GM12878 (cell line): ENCODE measurements around the gene CLIP2. TPM values are rescaled to one million over a fixed set of nuclear protein-coding genes. Genes with fewer than 3 reads are reported as not detected.

ENCODE experiments used
- ATAC-seq: fragments of 200-7000 bp; cut with Tn5 transposase; 3 replicates; pipeline ENCODE4 v1.9.1; 2020; ENCODE audit warnings: mild to moderate bottlenecking, moderate library complexity
- BruUV-seq: library from RNA; stranded (reverse); fragments of 400-500 nt; replicated peaks from 2 replicates; lab custom pipeline; 2021; lab: Mats Ljungman, UMichigan
- CTCF ChIA-PET: fragments of 300-600 bp; sonication (Branson Sonifier 250); formaldehyde crosslinking; extraction: SDS; loops from one replicate; lab custom pipeline; 2021; ENCODE audit warnings: inconsistent platforms; lab: Yijun Ruan, JAX
- POLR2A ChIA-PET: fragments of 350-600 bp; formaldehyde crosslinking; extraction: SDS; loops from one replicate; lab custom pipeline; 2021; ENCODE audit warnings: inconsistent platforms; lab: Charles Lee
- RAD21 ChIA-PET: fragments of 300-600 bp; sonication (Branson Sonifier 250); formaldehyde crosslinking; loops from one replicate; lab custom pipeline; 2023; ENCODE audit warnings: antibody characterized with exemption; ENCODE audit not compliant: unreplicated experiment; lab: Charles Lee
- SMC1A ChIA-PET: fragments of 300-600 bp; sonication (Branson Sonifier 250); formaldehyde crosslinking; loops from one replicate; lab custom pipeline; 2023; ENCODE audit not compliant: unreplicated experiment, uncharacterized antibody; lab: Charles Lee
- DNase-seq: peaks from one replicate; pipeline ENCODE4 v3.0.0-alpha.2; 2011; ENCODE audit warnings: low read depth, low spot score
- FAIRE-seq: peaks from 3 replicates; lab custom pipeline; 2011; peaks lifted over from hg19 to GRCh38; lab: Jason Lieb, UNC
- H2AFZ ChIP-seq: 2 replicates; pipeline ENCODE4 v1.6.0; 2011; ENCODE audit warnings: low read depth, low read length, control low read depth; ENCODE audit not compliant: control insufficient read depth
- H3K27ac ChIP-seq: 2 replicates; pipeline ENCODE4 v1.5.1; 2011; ENCODE audit warnings: control low read depth; ENCODE audit not compliant: control insufficient read depth, insufficient read depth
- H3K27me3 ChIP-seq, 2 experiments: replicated peaks in 1 of 2; 2 replicates each; pipeline versions ENCODE4 v1.6.0 to v1.6.1; 2011; ENCODE audit warnings: low read length in 1 of 2; ENCODE audit not compliant: control insufficient read depth in 2 of 2, insufficient read depth in 2 of 2
- H3K36me3 ChIP-seq, 2 experiments: 2 replicates each; pipeline ENCODE4 v1.5.1; 2011; ENCODE audit warnings: low read length in 1 of 2; ENCODE audit not compliant: control insufficient read depth in 2 of 2, insufficient read depth in 2 of 2
- H3K4me1 ChIP-seq: 2 replicates; pipeline ENCODE4 v1.6.1; 2011; ENCODE audit warnings: mild to moderate bottlenecking, low read length, moderate library complexity, mixed read lengths; ENCODE audit not compliant: control insufficient read depth, insufficient read depth
- H3K4me2 ChIP-seq: 2 replicates; pipeline ENCODE4 v1.6.0; 2011; ENCODE audit warnings: control low read depth; ENCODE audit not compliant: control insufficient read depth, insufficient read depth
- H3K4me3 ChIP-seq: fragments of 200-600 bp; sonication (generic); 2 replicates; pipeline ENCODE4 v1.5.1; 2016
- H3K79me2 ChIP-seq: 2 replicates; pipeline ENCODE4 v1.6.0; 2011; ENCODE audit warnings: low read length; ENCODE audit not compliant: control insufficient read depth, insufficient read depth
- H3K9ac ChIP-seq: 2 replicates; pipeline ENCODE4 v1.8.0; 2011; ENCODE audit warnings: low read length, control low read depth, mixed read lengths; ENCODE audit not compliant: control insufficient read depth, insufficient read depth
- H3K9me3 ChIP-seq: replicated peaks from 3 replicates; pipeline ENCODE4 v1.5.1; 2011; ENCODE audit warnings: mild to moderate bottlenecking, low read length; ENCODE audit not compliant: control insufficient read depth, insufficient read depth
- H4K20me1 ChIP-seq: 2 replicates; pipeline ENCODE4 v1.6.0; 2011; ENCODE audit not compliant: control insufficient read depth, insufficient read depth
- BHLHE40 ChIP-seq, 2 experiments: fragments of 450-650 bp in 1 of 2; IDR thresholded peaks; 2 replicates each; pipeline ENCODE4 v1.6.1; 2011 to 2017; ENCODE audit warnings: low read depth in 2 of 2, borderline replicate concordance in 1 of 2, improper control_type of control experiment in 1 of 2, low read length in 1 of 2, mild to moderate bottlenecking in 1 of 2
- BRCA1 ChIP-seq: IDR thresholded peaks from 2 replicates; pipeline ENCODE4 v1.6.1; 2011; ENCODE audit warnings: low read depth, low read length, improper control_type of control experiment
- CBX5 ChIP-seq: sonication (generic); IDR thresholded peaks from 2 replicates; pipeline ENCODE4 v1.6.1; 2016; ENCODE audit warnings: low read depth, moderate library complexity, mild to moderate bottlenecking, inconsistent platforms
- E2F4 ChIP-seq: IDR thresholded peaks from 2 replicates; pipeline ENCODE4 v1.6.1; 2012; ENCODE audit warnings: low read depth, low read length, improper control_type of control experiment
- EP300 ChIP-seq, 2 experiments: fragments of 150-350 bp in 1 of 2; IDR thresholded peaks; 2 replicates each; pipeline ENCODE4 v1.6.1; 2011 to 2012; ENCODE audit warnings: low read depth in 2 of 2, low read length in 2 of 2, borderline replicate concordance in 1 of 2, improper control_type of control experiment in 1 of 2, inconsistent platforms in 1 of 2; ENCODE audit not compliant: control insufficient read depth in 1 of 2
- FOS ChIP-seq: IDR thresholded peaks from 3 replicates; pipeline ENCODE4 v1.6.1; 2011; ENCODE audit warnings: borderline replicate concordance; ENCODE audit not compliant: insufficient read length; ENCODE audit errors: extremely low read depth
- FOXM1 ChIP-seq: IDR thresholded peaks from 2 replicates; pipeline ENCODE4 v1.6.1; 2012; ENCODE audit warnings: low read depth, mild to moderate bottlenecking, inconsistent platforms, low read length, moderate library complexity
- HCFC1 ChIP-seq: fragments of 150-350 bp; IDR thresholded peaks from 2 replicates; pipeline ENCODE4 v1.6.1; 2014; ENCODE audit warnings: low read length
- HDAC2 ChIP-seq: fragments of 200-600 bp; sonication (generic); IDR thresholded peaks from 2 replicates; pipeline ENCODE4 v1.6.1; 2017
- IKZF1 ChIP-seq: fragments of 450-650 bp; conservative IDR thresholded peaks from 2 replicates; pipeline ENCODE4 v1.6.1; 2017; ENCODE audit warnings: antibody characterized with exemption, mild to moderate bottlenecking
- IKZF2 ChIP-seq, 2 experiments: fragments of 450-650 bp; IDR thresholded peaks; 2 replicates each; pipeline ENCODE4 v1.6.1; 2017; ENCODE audit warnings: mild to moderate bottlenecking in 2 of 2, moderate library complexity in 2 of 2
- KLF5 ChIP-seq: fragments of 450-650 bp; IDR thresholded peaks from 2 replicates; pipeline ENCODE4 v1.6.1; 2014; ENCODE audit warnings: mild to moderate bottlenecking; ENCODE audit not compliant: partially characterized antibody
- NFXL1 ChIP-seq: fragments of 450-650 bp; IDR thresholded peaks from 2 replicates; pipeline ENCODE4 v1.6.1; 2017; ENCODE audit warnings: antibody characterized with exemption, mild to moderate bottlenecking, borderline replicate concordance
- SREBF1 ChIP-seq: IDR thresholded peaks from 2 replicates; pipeline ENCODE4 v1.6.1; 2012; ENCODE audit warnings: mild to moderate bottlenecking, low read length
- STAT1 ChIP-seq: fragments of 450-650 bp; conservative IDR thresholded peaks from 2 replicates; pipeline ENCODE4 v1.6.1; 2014; ENCODE audit warnings: antibody characterized with exemption, mild to moderate bottlenecking
- ZBTB4 ChIP-seq: fragments of 450-650 bp; formaldehyde crosslinking; IDR thresholded peaks from 2 replicates; pipeline ENCODE4 v1.4.0; 2022; ENCODE audit warnings: mild to moderate bottlenecking, moderate library complexity
- WGBS: methylation state at CpG from one replicate; pipeline ENCODE4 v1.1.6; 2016; ENCODE audit warnings: low lambda C conversion rate; ENCODE audit not compliant: insufficient replicate concordance, insufficient coverage; ENCODE audit errors: missing lambda C conversion rate; 5-methylcytosine and 5-hydroxymethylcytosine counted together
- in situ Hi-C: fragments of 300-500 bp; cut with MboI; formaldehyde crosslinking; loops from 9 replicates; pipeline ENCODE4 v1.14.3; 2018; ENCODE audit warnings: mixed read lengths
- intact Hi-C: fragments of 100-400 bp; cut with micrococcal nuclease; formaldehyde crosslinking; loops from one replicate; pipeline ENCODE4 v1.14.2; 2022; ENCODE audit not compliant: unreplicated experiment
- polyA plus RNA-seq, 11 experiments: library from polyadenylated mRNA; depleted of rRNA in 4 of 11; unstranded in 6 of 11; stranded (reverse) in 5 of 11; fragments of >200 nt; fragmentation: Nextera tagmentation in 4 of 11; fragmentation: Illumina TruSeq in 1 of 11; extraction: Ambion mirVana in 4 of 11; extraction: Trizol in 1 of 11; gene quantifications; 1 replicate in 1 of 11; 2 replicates in 10 of 11; pipeline versions ENCODE4 v1.2.1 to v1.2.3, GENCODE V29; 2011 to 2016; ENCODE audit warnings: inconsistent platforms in 2 of 11, missing spikeins in 2 of 11, low read depth in 1 of 11
- total RNA-seq, 4 experiments: library from RNA; depleted of rRNA in 3 of 4; stranded (reverse); fragments of >200 nt in 3 of 4; fragmentation: Illumina TruSeq in 1 of 4; extraction: Trizol in 1 of 4; gene quantifications; 2 replicates each; pipeline versions ENCODE4 v1.2.1 to v1.2.3, GENCODE V29; 2013 to 2021
- TF ChIP-seq, protein P1 (sequence below): IDR thresholded peaks from 2 replicates; pipeline ENCODE4 v1.6.1; 2011; ENCODE audit warnings: borderline replicate concordance, low read depth, mild to moderate bottlenecking, moderate library complexity, mixed read lengths, low read length; ENCODE audit not compliant: insufficient read depth; ENCODE audit errors: extremely low read length

Gene CLIP2
- total and polyA plus RNA-seq, 10 of the 15 experiments (the other 5 are each of a cell fraction or from before 2014, with no cell fraction given) = 0.26 to 56.3 (median 21.0) TPM

- TF ChIP-seq EP300 (IDR thresholded peaks at IDR 0.05; ENCODE audit: borderline replicate concordance in 1 of 2, control insufficient read depth in 1 of 2, low read depth in 2 of 2, low read length in 2 of 2) = no peak
- TF ChIP-seq FOXM1 = no peak
- TF ChIP-seq IKZF2 (IDR thresholded peaks at IDR 0.05) = no peak
- TF ChIP-seq IKZF1 = no peak
- TF ChIP-seq CBX5 = no peak
- no peak for TF ChIP-seq E2F4
Measured at GRCh38 chr7:74428023-74428422, 138.8 kb downstream of the CLIP2 start (continued).

DNA sequence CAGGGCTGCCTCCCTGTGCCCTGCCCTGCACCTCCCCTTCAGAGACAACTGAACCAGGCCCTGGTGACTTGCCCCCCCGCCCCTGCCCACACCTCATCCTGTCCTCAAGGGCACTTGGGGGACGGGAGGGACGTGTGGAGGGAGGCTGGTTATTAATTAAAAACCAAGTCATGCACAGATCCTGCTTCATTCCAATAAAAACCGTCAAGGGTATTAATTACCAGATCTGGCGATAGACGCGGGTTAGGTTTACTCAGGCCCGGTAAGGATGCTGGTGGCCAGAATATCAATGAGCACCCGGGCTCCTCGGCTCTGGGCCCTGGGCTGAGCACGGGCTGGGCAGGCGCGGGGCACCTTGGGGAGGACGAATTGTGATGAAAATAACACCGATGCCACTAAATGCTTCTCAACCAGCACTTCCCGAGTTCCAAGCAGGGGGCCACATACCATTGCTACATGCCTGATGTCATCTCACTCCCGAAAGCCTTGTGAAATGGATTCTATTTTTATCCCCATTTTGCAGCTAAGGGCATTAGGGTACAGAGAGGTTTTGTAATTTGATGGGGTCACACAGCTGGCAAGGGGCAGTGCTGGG lies 140.0 kb downstream of the CLIP2 start:
- H3K4me3 ChIP-seq = no peak overlapping the region
- SMC1A ChIA-PET = no interaction called here
- H3K4me1 ChIP-seq = no peaks in the 10 kb centered on the region
- CTCF ChIA-PET = interaction anchor here (1.1 to 1.9 kb wide), 3 partner anchors 10 to 137 kb away, joined by 3 to 6 read pairs (median 3); no protein-coding TSS in a partner anchor
- intact Hi-C loops = no loop called here
- no peaks in the 10 kb centered on the region for H3K36me3 ChIP-seq
- 45% methylated on average over 17 of the region's 17 CpGs for whole genome bisulfite sequencing
- no peak overlapping the region for H3K27ac ChIP-seq
- no peak for FAIRE-seq
- no peak overlapping the region for H3K9ac ChIP-seq
- H3K9me3 ChIP-seq = no peaks in the 10 kb centered on the region
- H3K27me3 ChIP-seq = no peaks in the 10 kb centered on the region
- ATAC-seq = no peak
- H4K20me1 ChIP-seq = no peaks in the 10 kb centered on the region
- H3K4me2 ChIP-seq = no peak overlapping the region
- no peaks in the 10 kb centered on the region for H3K79me2 ChIP-seq
- POLR2A ChIA-PET = no interaction called here
- BruUV-seq = no TSS peak
- in situ Hi-C loops = loop anchor here (25.0 kb wide), 1 partner anchor 133 kb away; no protein-coding TSS in a partner anchor
- no peak for DNase-seq
- RAD21 ChIA-PET = no interaction called here
- no peak overlapping the region for H2AFZ ChIP-seq
- TF ChIP-seq HCFC1 (no peak), STAT1 (no peak), SREBF1 (no peak), FOS (no peak), BHLHE40 (IDR thresholded peaks at IDR 0.05; ENCODE audit: borderline replicate concordance in 1 of 2, low read depth in 2 of 2, low read length in 1 of 2) (no peak), ZBTB4 (CRISPR knock-in tag) (no peak), BRCA1 (no peak), HDAC2 (no peak), NFXL1 (no peak), KLF5 (no peak), IKZF2 (IDR thresholded peaks at IDR 0.05) (no peak)
- TF ChIP-seq, protein P1, sequence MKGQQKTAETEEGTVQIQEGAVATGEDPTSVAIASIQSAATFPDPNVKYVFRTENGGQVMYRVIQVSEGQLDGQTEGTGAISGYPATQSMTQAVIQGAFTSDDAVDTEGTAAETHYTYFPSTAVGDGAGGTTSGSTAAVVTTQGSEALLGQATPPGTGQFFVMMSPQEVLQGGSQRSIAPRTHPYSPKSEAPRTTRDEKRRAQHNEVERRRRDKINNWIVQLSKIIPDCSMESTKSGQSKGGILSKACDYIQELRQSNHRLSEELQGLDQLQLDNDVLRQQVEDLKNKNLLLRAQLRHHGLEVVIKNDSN = no peak
